SK-N-SH treated with all-trans-retinoic acid at 6 μM for 48 hours (cell line): ENCODE measurements around the gene SLC35F5.

Experiments
- GLIS3 ChIP-seq: fragments of 250-450 bp; sonication (Bioruptor Pico); IDR thresholded peaks from 2 replicates; pipeline ENCODE4 v1.5.0; 2020; ENCODE audit warnings: mild to moderate bottlenecking, moderate library complexity
- OSR1 ChIP-seq: fragments of 250-450 bp; sonication (Bioruptor Pico); IDR thresholded peaks from 2 replicates; pipeline ENCODE4 v1.8.0; 2022; ENCODE audit warnings: moderate library complexity, mild to moderate bottlenecking, inconsistent platforms
- PATZ1 ChIP-seq: fragments of 250-450 bp; sonication (Bioruptor Pico); IDR thresholded peaks from 2 replicates; pipeline ENCODE4 v1.8.0; 2020; ENCODE audit warnings: mild to moderate bottlenecking, moderate library complexity, borderline replicate concordance
- POU6F1 ChIP-seq: fragments of 250-450 bp; sonication (Bioruptor Pico); IDR thresholded peaks from 2 replicates; pipeline ENCODE4 v1.8.0; 2021; ENCODE audit warnings: low read depth, mild to moderate bottlenecking, moderate library complexity, borderline replicate concordance
- PPARA ChIP-seq: fragments of 250-450 bp; sonication (Bioruptor Pico); IDR thresholded peaks from 2 replicates; pipeline ENCODE4 v1.5.0; 2020; ENCODE audit warnings: mild to moderate bottlenecking, borderline replicate concordance
- TOX ChIP-seq: fragments of 250-450 bp; sonication (Bioruptor Pico); IDR thresholded peaks from 2 replicates; pipeline ENCODE4 v1.8.0; 2021; ENCODE audit warnings: mild to moderate bottlenecking, moderate library complexity, borderline replicate concordance
- TSHZ2 ChIP-seq: fragments of 250-450 bp; sonication (Bioruptor Pico); IDR thresholded peaks from 2 replicates; pipeline ENCODE4 v1.5.0; 2020; ENCODE audit warnings: mild to moderate bottlenecking, moderate library complexity
- ZNF70 ChIP-seq: fragments of 450-650 bp; formaldehyde crosslinking; IDR thresholded peaks from 2 replicates; pipeline ENCODE4 v1.5.0; 2020; ENCODE audit warnings: mild to moderate bottlenecking, moderate library complexity

- TF ChIP-seq GLIS3 (no peak), OSR1 (CRISPR knock-in tag) (no peak), TOX (no peak), PATZ1 (no peak), POU6F1 (CRISPR knock-in tag) (no peak), TSHZ2 (CRISPR knock-in tag) (no peak), PPARA (CRISPR knock-in tag) (no peak), ZNF70 (CRISPR knock-in tag) (no peak)
Measured at GRCh38 chr2:113776949-113777348, 20.5 kb upstream of the SLC35F5 start.
